ENCODE results near the gene ASAP3. TPM values are rescaled to one million over a fixed set of nuclear protein-coding genes. Genes with fewer than 3 reads are reported as not detected.
A peak's percentile ranks its signal among the peaks of the same experiment; 100 is the strongest.

Gene ASAP3
- total and polyA plus RNA-seq, 9 of the 15 experiments (the other 6 are each of a cell fraction or from before 2014, with no cell fraction given) = 1.7 to 31.2 (median 17.4) TPM

- TF ChIP-seq VEZF1 (CRISPR knock-in tag; IDR thresholded peaks at IDR 0.05) (peak; percentile 99), NCOA1 (IDR thresholded peaks at IDR 0.05; ENCODE audit: low read depth) (0 out of 2 replicates have a peak, but pooled peaks have one; percentile 8), RERE (CRISPR knock-in tag; IDR thresholded peaks at IDR 0.05; ENCODE audit: borderline replicate concordance) (no peak), ZNF639 (CRISPR knock-in tag; conservative IDR thresholded peaks at IDR 0.05 in 1 of 2, IDR thresholded peaks at IDR 0.05 in 1 of 2) (peak in 1 of 2 experiments; percentile 58; a peak in 1 of 4 replicates), SMARCC2 (IDR thresholded peaks at IDR 0.05; ENCODE audit: low read depth) (no peak), NEUROD1 (IDR thresholded peaks at IDR 0.05; ENCODE audit: borderline replicate concordance, low read depth, low read length, partially characterized antibody) (peak; percentile 87), PML (IDR thresholded peaks at IDR 0.05; ENCODE audit: low read length) (0 out of 2 replicates have a peak, but pooled peaks have one; percentile 32), TEAD1 (CRISPR knock-in tag; IDR thresholded peaks at IDR 0.05) (no peak), ERF (CRISPR knock-in tag; IDR thresholded peaks at IDR 0.05) (peak; percentile 79; the same call in 1 of the 2 replicates), MAFG (tag; conservative IDR thresholded peaks at IDR 0.05) (no peak), FUS (optimal IDR thresholded peaks at IDR 0.05; ENCODE audit: low read depth, low read length) (peak; percentile 90), IRF9 (tag; IDR thresholded peaks at IDR 0.05) (peak; percentile 53; the same call in 1 of the 2 replicates), ZNF41 (CRISPR knock-in tag; conservative IDR thresholded peaks at IDR 0.05) (no peak), CEBPG (CRISPR knock-in tag; IDR thresholded peaks at IDR 0.05) (peak; percentile 95), CEBPG (tag; conservative IDR thresholded peaks at IDR 0.05 in 1 of 2, IDR thresholded peaks at IDR 0.05 in 1 of 2) (peak; percentile 89 to 95), ELF1 (tag; IDR thresholded peaks at IDR 0.05) (peak; percentile 86), CBX2 (IDR thresholded peaks at IDR 0.05; ENCODE audit: insufficient read depth, low read length, poor library complexity, severe bottlenecking) (no peak)
Observed at GRCh38 chr1:23530747-23531561, 47.0 kb upstream of the ASAP3 start, which contains the start of gene E2F2 (continued).
